Liver (tissue), 9 donors: ENCODE results near the gene GRIFIN. TPM values are rescaled to one million over a fixed set of nuclear protein-coding genes. Genes with fewer than 3 reads are reported as not detected.

ENCODE experiments used
- DNase-seq: peaks from one replicate; pipeline ENCODE4 v3.0.0-alpha.2; 2017; ENCODE audit warnings: low spot score
- H3K27ac ChIP-seq, 2 donors: one replicate each; pipeline ENCODE4 v1.7.0; 2013; ENCODE audit warnings: inconsistent platforms in 2 of 2, low read length in 2 of 2, control low read depth in 1 of 2, low read depth in 1 of 2, mild to moderate bottlenecking in 1 of 2
- H3K27me3 ChIP-seq, 4 donors: one replicate each; pipeline versions ENCODE4 v1.6.1 to v1.7.0; 2013; ENCODE audit warnings: low read length in 3 of 4, inconsistent platforms in 1 of 4, mild to moderate bottlenecking in 1 of 4, moderate library complexity in 1 of 4; ENCODE audit not compliant: control insufficient read depth in 4 of 4, insufficient read depth in 4 of 4
- H3K36me3 ChIP-seq, 4 donors: one replicate each; pipeline versions ENCODE4 v1.6.1 to v1.7.0; 2013; ENCODE audit warnings: low read length in 3 of 4, mild to moderate bottlenecking in 3 of 4, low read depth in 1 of 4, moderate library complexity in 1 of 4; ENCODE audit not compliant: control insufficient read depth in 4 of 4, insufficient read depth in 3 of 4
- H3K4me1 ChIP-seq, 4 donors: one replicate each; pipeline versions ENCODE4 v1.6.1 to v1.7.0; 2013; ENCODE audit warnings: low read length in 3 of 4, mild to moderate bottlenecking in 3 of 4, moderate library complexity in 1 of 4; ENCODE audit not compliant: control insufficient read depth in 4 of 4, insufficient read depth in 4 of 4
- H3K4me3 ChIP-seq, 3 donors: one replicate each; pipeline versions ENCODE4 v1.6.1 to v1.7.0; 2013; ENCODE audit warnings: low read length in 3 of 3, control low read depth in 1 of 3, low read depth in 1 of 3, mild to moderate bottlenecking in 1 of 3
- H3K9ac ChIP-seq, 2 donors: one replicate each; pipeline ENCODE4 v1.7.0; 2013; ENCODE audit warnings: low read length in 2 of 2, mild to moderate bottlenecking in 2 of 2, moderate library complexity in 2 of 2, control low read depth in 1 of 2, low read depth in 1 of 2
- H3K9me3 ChIP-seq, 4 donors: one replicate each; pipeline versions ENCODE4 v1.6.1 to v1.7.0; 2013; ENCODE audit warnings: low read length in 3 of 4; ENCODE audit not compliant: control insufficient read depth in 4 of 4
- EGR1 ChIP-seq, 2 donors: IDR thresholded peaks; 2 replicates each; pipeline ENCODE4 v1.6.1; 2016 to 2018; ENCODE audit warnings: antibody characterized with exemption in 2 of 2, low read depth in 2 of 2
- FOXA1 ChIP-seq: IDR thresholded peaks from 2 replicates; pipeline ENCODE4 v1.6.1; 2016; ENCODE audit warnings: antibody characterized with exemption
- FOXA2 ChIP-seq: IDR thresholded peaks from 2 replicates; pipeline ENCODE4 v1.6.1; 2016; ENCODE audit warnings: antibody characterized with exemption
- GABPA ChIP-seq, 2 donors: IDR thresholded peaks in 1 of 2; conservative IDR thresholded peaks in 1 of 2; 2 replicates each; pipeline ENCODE4 v1.6.1; 2016; ENCODE audit warnings: antibody characterized with exemption in 2 of 2, mild to moderate bottlenecking in 1 of 2, moderate library complexity in 1 of 2
- HNF4A ChIP-seq, 2 donors: conservative IDR thresholded peaks; 2 replicates each; pipeline ENCODE4 v1.6.1; 2016; ENCODE audit warnings: antibody characterized with exemption in 2 of 2, mild to moderate bottlenecking in 2 of 2
- HNF4G ChIP-seq: IDR thresholded peaks from 2 replicates; pipeline ENCODE4 v1.6.1; 2016; ENCODE audit warnings: antibody characterized with exemption
- JUND ChIP-seq, 2 donors: IDR thresholded peaks; 2 replicates each; pipeline ENCODE4 v1.6.1; 2016; ENCODE audit warnings: antibody characterized with exemption in 2 of 2
- NR2F2 ChIP-seq: IDR thresholded peaks from 2 replicates; pipeline ENCODE4 v1.6.1; 2016; ENCODE audit warnings: antibody characterized with exemption
- RAD21 ChIP-seq, 2 donors: IDR thresholded peaks; 2 replicates each; pipeline ENCODE4 v1.6.1; 2016; ENCODE audit warnings: antibody characterized with exemption in 2 of 2, mild to moderate bottlenecking in 2 of 2
- RXRA ChIP-seq, 2 donors: IDR thresholded peaks; 2 replicates each; pipeline ENCODE4 v1.6.1; 2017 to 2018; ENCODE audit warnings: antibody characterized with exemption in 2 of 2, mild to moderate bottlenecking in 1 of 2
- SP1 ChIP-seq: IDR thresholded peaks from 2 replicates; pipeline ENCODE4 v1.6.1; 2018; ENCODE audit warnings: antibody characterized with exemption, mild to moderate bottlenecking
- TAF1 ChIP-seq: conservative IDR thresholded peaks from 2 replicates; pipeline ENCODE4 v1.6.1; 2016; ENCODE audit warnings: antibody characterized with exemption, mild to moderate bottlenecking
- YY1 ChIP-seq: IDR thresholded peaks from 2 replicates; pipeline ENCODE4 v1.6.1; 2016; ENCODE audit warnings: antibody characterized with exemption, mild to moderate bottlenecking
- WGBS: extraction: QIAGEN DNeasy Blood & Tissue Kit; methylation state at CpG from one replicate; pipeline ENCODE4 v1.1.7; 2013; 5-methylcytosine and 5-hydroxymethylcytosine counted together
- polyA plus RNA-seq, 2 donors: library from polyadenylated mRNA; stranded (reverse) in 1 of 2; unstranded in 1 of 2; fragments of 200-250 nt in 1 of 2; fragments of >200 nt in 1 of 2; fragmentation: Nextera tagmentation in 1 of 2; extraction: Ambion mirVana in 1 of 2; gene quantifications; one replicate each; pipeline versions ENCODE4 v1.2.1 to v1.2.3, GENCODE V29; 2013 to 2015
- total RNA-seq, 2 donors: library from RNA; depleted of rRNA; stranded (reverse); fragments of >200 nt; gene quantifications; one replicate each; pipeline ENCODE4 v1.2.3, GENCODE V29; 2014
- TF ChIP-seq, protein P1 (sequence below): IDR thresholded peaks from 2 replicates; pipeline ENCODE4 v1.6.1; 2016; ENCODE audit warnings: antibody characterized with exemption
- TF ChIP-seq, protein P2 (sequence below): IDR thresholded peaks from 2 replicates; pipeline ENCODE4 v1.6.1; 2016; ENCODE audit warnings: antibody characterized with exemption, mild to moderate bottlenecking
- TF ChIP-seq, protein P3 (sequence below): IDR thresholded peaks from 2 replicates; pipeline ENCODE4 v1.6.1; 2016; ENCODE audit warnings: antibody characterized with exemption
- donor health status: healthy.
- donor health status: healthy.
- donor health status: healthy.
- donor health status: healthy.
- donor health status: healthy.

Gene GRIFIN
- total and polyA plus RNA-seq, 4 donors: not detected

DNA sequence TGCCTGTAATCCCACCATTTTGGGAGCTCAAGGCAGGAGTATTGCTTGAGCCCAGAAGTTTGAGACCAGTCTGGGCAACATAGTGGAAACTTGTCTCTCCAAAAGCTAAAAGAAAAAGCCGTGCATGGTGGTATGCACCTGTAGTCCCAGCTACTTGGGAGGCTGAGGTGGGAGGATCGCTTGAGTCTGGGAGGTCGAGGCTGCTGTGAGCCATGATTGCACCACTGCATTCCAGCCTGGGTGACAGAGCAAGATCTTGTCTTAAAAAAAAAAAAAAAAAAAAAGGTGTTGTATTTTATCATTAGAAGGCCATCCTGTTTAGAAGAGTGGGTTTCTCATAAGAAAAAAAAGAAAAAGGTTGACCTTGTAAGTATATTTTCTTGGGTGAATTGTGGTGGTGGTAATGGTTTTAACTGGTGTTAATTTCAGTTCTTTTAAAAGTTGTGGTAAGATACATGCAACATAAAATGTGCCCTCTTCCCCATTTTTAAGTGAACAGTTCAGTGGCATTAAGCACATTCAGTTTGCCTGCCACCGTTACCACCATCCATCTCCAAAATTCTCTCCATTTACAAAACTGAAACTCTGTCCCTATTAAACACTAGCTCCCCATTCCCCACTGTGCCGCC lies 34.7 kb downstream of the GRIFIN start:
- Histone ChIP-seq H3K4me3 (no peak overlapping the region), H3K27ac (no peak overlapping the region), H3K36me3 (peaks cover 0 to 5% (median 3%) of the 10 kb centered on the region in 4 donors)

DNA sequence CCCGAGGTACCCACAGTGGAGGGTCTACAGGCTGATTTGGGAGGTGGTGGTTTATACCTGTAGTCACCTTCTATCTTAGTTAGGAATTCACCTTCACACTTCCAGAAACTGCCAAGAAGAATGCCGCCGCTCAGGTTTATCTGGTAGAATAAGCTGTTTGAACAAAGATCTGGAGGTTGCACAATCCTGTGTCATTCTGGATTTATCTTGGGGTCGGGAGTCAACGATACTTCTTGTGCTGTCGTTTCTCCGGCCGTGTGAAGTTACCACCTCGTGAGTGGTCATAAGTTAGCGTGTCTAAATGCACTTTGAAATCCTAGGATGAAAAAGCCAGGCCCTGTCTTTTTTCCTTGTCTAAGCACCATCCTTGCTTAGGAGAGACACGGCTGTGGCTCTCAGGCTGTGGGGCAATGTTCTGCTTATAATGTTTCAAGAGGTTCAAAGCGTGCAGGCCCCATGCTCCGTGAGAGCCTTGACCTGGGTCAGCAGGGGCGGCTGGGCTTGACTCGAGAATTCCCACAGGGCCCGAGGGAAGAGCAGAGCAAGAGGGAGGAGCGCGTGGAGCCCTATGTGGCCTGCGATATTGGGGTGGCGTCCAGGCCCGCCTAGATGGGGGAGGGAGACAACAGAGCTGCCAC lies 35.5 kb downstream of the GRIFIN start:
- no peaks in the 10 kb centered on the region for H3K4me1 ChIP-seq
- DNase-seq: no peak
- H3K9me3 ChIP-seq: no peaks in the 10 kb centered on the region
- H3K9ac ChIP-seq: no peak overlapping the region
- 81% methylated on average over 21 of the region's 21 CpGs for WGBS
- H3K36me3 ChIP-seq: peaks cover 0 to 9% (median 5%) of the 10 kb centered on the region in 4 donors
- H3K27me3 ChIP-seq: no peaks in the 10 kb centered on the region
- TF ChIP-seq SP1 (no peak), NR2F2 (no peak), RAD21 (IDR thresholded peaks at IDR 0.05) (no peak), FOXA1 (no peak), RXRA (IDR thresholded peaks at IDR 0.05) (no peak), HNF4G (no peak), GABPA (IDR thresholded peaks at IDR 0.05 in 1 of 2, conservative IDR thresholded peaks at IDR 0.05 in 1 of 2) (no peak), TAF1 (no peak), YY1 (no peak), HNF4A (conservative IDR thresholded peaks at IDR 0.05) (no peak), FOXA2 (no peak), EGR1 (IDR thresholded peaks at IDR 0.05; ENCODE audit: low read depth in 2 of 2) (no peak)
- TF ChIP-seq, protein P1, sequence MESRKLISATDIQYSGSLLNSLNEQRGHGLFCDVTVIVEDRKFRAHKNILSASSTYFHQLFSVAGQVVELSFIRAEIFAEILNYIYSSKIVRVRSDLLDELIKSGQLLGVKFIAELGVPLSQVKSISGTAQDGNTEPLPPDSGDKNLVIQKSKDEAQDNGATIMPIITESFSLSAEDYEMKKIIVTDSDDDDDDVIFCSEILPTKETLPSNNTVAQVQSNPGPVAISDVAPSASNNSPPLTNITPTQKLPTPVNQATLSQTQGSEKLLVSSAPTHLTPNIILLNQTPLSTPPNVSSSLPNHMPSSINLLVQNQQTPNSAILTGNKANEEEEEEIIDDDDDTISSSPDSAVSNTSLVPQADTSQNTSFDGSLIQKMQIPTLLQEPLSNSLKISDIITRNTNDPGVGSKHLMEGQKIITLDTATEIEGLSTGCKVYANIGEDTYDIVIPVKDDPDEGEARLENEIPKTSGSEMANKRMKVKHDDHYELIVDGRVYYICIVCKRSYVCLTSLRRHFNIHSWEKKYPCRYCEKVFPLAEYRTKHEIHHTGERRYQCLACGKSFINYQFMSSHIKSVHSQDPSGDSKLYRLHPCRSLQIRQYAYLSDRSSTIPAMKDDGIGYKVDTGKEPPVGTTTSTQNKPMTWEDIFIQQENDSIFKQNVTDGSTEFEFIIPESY: no peak
- no peak overlapping the region for H3K4me3 ChIP-seq
- H3K27ac ChIP-seq: no peak overlapping the region

More for the DNA sequence above, 34.7 kb downstream of the GRIFIN start:
- 95% methylated on average over 5 of the region's 5 CpGs for WGBS
- no peak for DNase-seq
- Histone ChIP-seq H3K4me1 (no peaks in the 10 kb centered on the region), H3K9ac (no peak overlapping the region), H3K27me3 (no peaks in the 10 kb centered on the region), H3K9me3 (no peaks in the 10 kb centered on the region)
- TF ChIP-seq, protein P2, sequence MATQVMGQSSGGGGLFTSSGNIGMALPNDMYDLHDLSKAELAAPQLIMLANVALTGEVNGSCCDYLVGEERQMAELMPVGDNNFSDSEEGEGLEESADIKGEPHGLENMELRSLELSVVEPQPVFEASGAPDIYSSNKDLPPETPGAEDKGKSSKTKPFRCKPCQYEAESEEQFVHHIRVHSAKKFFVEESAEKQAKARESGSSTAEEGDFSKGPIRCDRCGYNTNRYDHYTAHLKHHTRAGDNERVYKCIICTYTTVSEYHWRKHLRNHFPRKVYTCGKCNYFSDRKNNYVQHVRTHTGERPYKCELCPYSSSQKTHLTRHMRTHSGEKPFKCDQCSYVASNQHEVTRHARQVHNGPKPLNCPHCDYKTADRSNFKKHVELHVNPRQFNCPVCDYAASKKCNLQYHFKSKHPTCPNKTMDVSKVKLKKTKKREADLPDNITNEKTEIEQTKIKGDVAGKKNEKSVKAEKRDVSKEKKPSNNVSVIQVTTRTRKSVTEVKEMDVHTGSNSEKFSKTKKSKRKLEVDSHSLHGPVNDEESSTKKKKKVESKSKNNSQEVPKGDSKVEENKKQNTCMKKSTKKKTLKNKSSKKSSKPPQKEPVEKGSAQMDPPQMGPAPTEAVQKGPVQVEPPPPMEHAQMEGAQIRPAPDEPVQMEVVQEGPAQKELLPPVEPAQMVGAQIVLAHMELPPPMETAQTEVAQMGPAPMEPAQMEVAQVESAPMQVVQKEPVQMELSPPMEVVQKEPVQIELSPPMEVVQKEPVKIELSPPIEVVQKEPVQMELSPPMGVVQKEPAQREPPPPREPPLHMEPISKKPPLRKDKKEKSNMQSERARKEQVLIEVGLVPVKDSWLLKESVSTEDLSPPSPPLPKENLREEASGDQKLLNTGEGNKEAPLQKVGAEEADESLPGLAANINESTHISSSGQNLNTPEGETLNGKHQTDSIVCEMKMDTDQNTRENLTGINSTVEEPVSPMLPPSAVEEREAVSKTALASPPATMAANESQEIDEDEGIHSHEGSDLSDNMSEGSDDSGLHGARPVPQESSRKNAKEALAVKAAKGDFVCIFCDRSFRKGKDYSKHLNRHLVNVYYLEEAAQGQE: no peak
- TF ChIP-seq GABPA (IDR thresholded peaks at IDR 0.05 in 1 of 2, conservative IDR thresholded peaks at IDR 0.05 in 1 of 2): no peak
- no peak for TF ChIP-seq TAF1
- TF ChIP-seq NR2F2: no peak
- no peak for TF ChIP-seq HNF4G
- TF ChIP-seq, protein P3, sequence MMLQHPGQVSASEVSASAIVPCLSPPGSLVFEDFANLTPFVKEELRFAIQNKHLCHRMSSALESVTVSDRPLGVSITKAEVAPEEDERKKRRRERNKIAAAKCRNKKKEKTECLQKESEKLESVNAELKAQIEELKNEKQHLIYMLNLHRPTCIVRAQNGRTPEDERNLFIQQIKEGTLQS: no peak
- no peak for TF ChIP-seq FOXA2
- TF ChIP-seq JUND (IDR thresholded peaks at IDR 0.05): no peak
- TF ChIP-seq, protein P1: no peak
